Keratinocyte (primary cell): ENCODE measurements around the gene RYR1. TPM values are rescaled to one million over a fixed set of nuclear protein-coding genes. Genes with fewer than 3 reads are reported as not detected.

ENCODE experiments used
- DNase-seq: peaks from one replicate; pipeline ENCODE4 v3.0.0-alpha.2; 2011; ENCODE audit warnings: low read depth, missing footprints, low spot score
- FAIRE-seq: peaks from 2 replicates; lab custom pipeline; 2011; peaks lifted over from hg19 to GRCh38; lab: Jason Lieb, UNC
- H2AFZ ChIP-seq: 2 replicates; pipeline ENCODE4 v1.6.0; 2012; ENCODE audit warnings: low read length, control low read depth, inconsistent platforms; ENCODE audit not compliant: control insufficient read depth
- H3K27ac ChIP-seq: 2 replicates; pipeline ENCODE4 v1.5.1; 2011; ENCODE audit warnings: low read length; ENCODE audit not compliant: control insufficient read depth, insufficient read depth
- H3K27me3 ChIP-seq: 3 replicates; pipeline ENCODE4 v1.6.0; 2011; ENCODE audit warnings: low read length; ENCODE audit not compliant: control insufficient read depth, insufficient read depth; ENCODE audit errors: extremely low read depth
- H3K36me3 ChIP-seq, 2 experiments: 2 replicates in 1 of 2; 3 replicates in 1 of 2; pipeline ENCODE4 v1.5.1; 2011; ENCODE audit warnings: low read length in 2 of 2, mild to moderate bottlenecking in 1 of 2; ENCODE audit not compliant: control insufficient read depth in 2 of 2, insufficient read depth in 2 of 2; ENCODE audit errors: extremely low read depth in 1 of 2
- H3K4me1 ChIP-seq: 3 replicates; pipeline ENCODE4 v1.5.1; 2011; ENCODE audit warnings: low read length; ENCODE audit not compliant: control insufficient read depth, insufficient read depth; ENCODE audit errors: extremely low read depth
- H3K4me2 ChIP-seq: 3 replicates; pipeline ENCODE4 v1.6.0; 2011; ENCODE audit warnings: low read depth, low read length; ENCODE audit not compliant: control insufficient read depth, insufficient read depth; ENCODE audit errors: extremely low read depth
- H3K4me3 ChIP-seq, 3 experiments: fragments of 200-600 bp in 1 of 3; sonication (generic) in 1 of 3; 2 replicates in 2 of 3; 3 replicates in 1 of 3; pipeline ENCODE4 v1.5.1; 2011 to 2016; ENCODE audit warnings: low read length in 3 of 3, mild to moderate bottlenecking in 3 of 3, control low read depth in 2 of 3, inconsistent platforms in 1 of 3, low read depth in 1 of 3, mixed read lengths in 1 of 3, mixed run types in 1 of 3, moderate library complexity in 1 of 3; ENCODE audit not compliant: control insufficient read depth in 2 of 3, insufficient read depth in 2 of 3; ENCODE audit errors: extremely low read depth in 1 of 3
- H3K79me2 ChIP-seq: 2 replicates; pipeline ENCODE4 v1.6.0; 2012; ENCODE audit warnings: low read length; ENCODE audit not compliant: control insufficient read depth, insufficient read depth
- H3K9ac ChIP-seq: 3 replicates; pipeline ENCODE4 v1.6.0; 2011; ENCODE audit warnings: low read length; ENCODE audit not compliant: control insufficient read depth, insufficient read depth; ENCODE audit errors: extremely low read depth
- H3K9me1 ChIP-seq: 3 replicates; pipeline ENCODE4 v1.6.0; 2011; ENCODE audit warnings: low read length; ENCODE audit not compliant: control insufficient read depth, insufficient read depth; ENCODE audit errors: extremely low read depth
- H3K9me3 ChIP-seq: 2 replicates; pipeline ENCODE4 v1.5.1; 2012; ENCODE audit warnings: low read depth, low read length; ENCODE audit not compliant: control insufficient read depth
- H4K20me1 ChIP-seq: 3 replicates; pipeline ENCODE4 v1.6.0; 2011; ENCODE audit warnings: low read length; ENCODE audit not compliant: control insufficient read depth, insufficient read depth; ENCODE audit errors: extremely low read depth
- CTCF ChIP-seq, 3 experiments: IDR thresholded peaks in 1 of 3; conservative IDR thresholded peaks in 1 of 3; optimal IDR thresholded peaks in 1 of 3; 2 replicates in 2 of 3; 3 replicates in 1 of 3; pipeline versions ENCODE3 to v1.5.1; 2011; ENCODE audit warnings: low read length in 3 of 3, mild to moderate bottlenecking in 3 of 3, moderate library complexity in 2 of 3, control low read depth in 1 of 3, inconsistent platforms in 1 of 3; ENCODE audit not compliant: insufficient read depth in 2 of 3; ENCODE audit errors: extremely low read depth in 1 of 3
- EZH2 ChIP-seq: IDR thresholded peaks from one replicate; pipeline ENCODE4 v1.6.1; 2012; ENCODE audit warnings: inconsistent platforms, mild to moderate bottlenecking, low read length, moderate library complexity
- dilution Hi-C: fragments of 300-500 bp; cut with MboI; formaldehyde crosslinking; loops from one replicate; pipeline ENCODE4 v1.7.0; 2020; ENCODE audit warnings: low sequenced_read_pairs; ENCODE audit not compliant: extremely low pct_ligation_motif_present
- polyA plus RNA-seq, 5 experiments: library from polyadenylated mRNA; depleted of rRNA in 3 of 5; stranded (reverse) in 3 of 5; stranded (forward) in 1 of 5; unstranded in 1 of 5; fragments of >200 nt; gene quantifications; 1 replicate in 1 of 5; 2 replicates in 3 of 5; 3 replicates in 1 of 5; pipeline versions ENCODE4 v1.2.1 to v1.2.3, GENCODE V29; 2011 to 2012; ENCODE audit warnings: missing spikeins in 2 of 5, low read depth in 1 of 5, low replicate concordance in 1 of 5

Gene RYR1
- polyA plus RNA-seq, 1 donor (not counting 4 experiments of a cell fraction or from before 2014, with no cell fraction given) = 0.41 TPM

GRCh38 chr19:38417146-38417543 lies 16.3 kb upstream of the RYR1 start:
- H3K4me2 ChIP-seq = no peak overlapping the region
- no peaks in the 10 kb centered on the region for H3K9me1 ChIP-seq
- peaks cover 9% of the 10 kb centered on the region for H3K4me1 ChIP-seq
- FAIRE-seq (no peak), DNase-seq (no peak)
- TF ChIP-seq EZH2 (no peak), CTCF (optimal IDR thresholded peaks at IDR 0.05 in 1 of 3, IDR thresholded peaks at IDR 0.05 in 1 of 3, conservative IDR thresholded peaks at IDR 0.05 in 1 of 3; ENCODE audit: extremely low read depth in 1 of 3, insufficient read depth in 2 of 3, low read length in 3 of 3) (no peak)
- H3K36me3 ChIP-seq = no peaks in the 10 kb centered on the region
- H3K27ac ChIP-seq = no peak overlapping the region
- peaks cover 12% of the 10 kb centered on the region for H3K27me3 ChIP-seq
- dilution Hi-C loops = no loop called here
- no peak overlapping the region for H2AFZ ChIP-seq
- H3K9ac ChIP-seq = no peak overlapping the region
- no peaks in the 10 kb centered on the region for H3K79me2 ChIP-seq
- no peaks in the 10 kb centered on the region for H4K20me1 ChIP-seq
- no peaks in the 10 kb centered on the region for H3K9me3 ChIP-seq
- H3K4me3 ChIP-seq = no peak overlapping the region

- Histone ChIP-seq H3K9me1 (no peaks in the 10 kb centered on the region), H3K27me3 (peaks cover 13% of the 10 kb centered on the region), H3K4me3 (peak overlapping the region; percentile 24 to 48 (median 46)), H3K4me1 (peaks cover 9% of the 10 kb centered on the region), H3K9ac (no peak overlapping the region), H4K20me1 (no peaks in the 10 kb centered on the region), H3K36me3 (no peaks in the 10 kb centered on the region), H3K79me2 (no peaks in the 10 kb centered on the region), H3K4me2 (peak overlapping the region; percentile 77), H3K9me3 (no peaks in the 10 kb centered on the region), H2AFZ (peak overlapping the region; percentile 30), H3K27ac (no peak overlapping the region)
- TF ChIP-seq EZH2 (no peak), CTCF (optimal IDR thresholded peaks at IDR 0.05 in 1 of 3, IDR thresholded peaks at IDR 0.05 in 1 of 3, conservative IDR thresholded peaks at IDR 0.05 in 1 of 3; ENCODE audit: extremely low read depth in 1 of 3, insufficient read depth in 2 of 3, low read length in 3 of 3) (peak in 1 of 3 experiments; percentile 2)
- DNase-seq (peak; percentile 28), FAIRE-seq (no peak)
- dilution Hi-C loops = no loop called here
These were observed 15.7 kb upstream of the RYR1 start for GRCh38 chr19:38417544-38418506.
